ENCODE data around the gene EEIG2. TPM values are rescaled to one million over a fixed set of nuclear protein-coding genes. Genes with fewer than 3 reads are reported as not detected.

Gene EEIG2
- total RNA-seq, 1 donor from 2014 or later = 13.7 TPM

- peaks cover 21% of the 10 kb centered on the region for H3K4me1 Mint-ChIP-seq (ENCODE audit: low read depth)
- TF ChIP-seq CTCF (IDR thresholded peaks at IDR 0.05) = peak; percentile 12
- DNase-seq (ENCODE audit: low spot score) = no peak
- no peaks in the 10 kb centered on the region for H3K36me3 Mint-ChIP-seq (ENCODE audit: low read depth)
- no peaks in the 10 kb centered on the region for H3K9me3 Mint-ChIP-seq (ENCODE audit: low read depth)
- H3K27ac Mint-ChIP-seq (ENCODE audit: unreplicated experiment) = peak overlapping the region; percentile 89
- peak overlapping the region; percentile 92 for H3K4me3 Mint-ChIP-seq (ENCODE audit: unreplicated experiment)
- H3K27me3 Mint-ChIP-seq (ENCODE audit: low read depth) = no peaks in the 10 kb centered on the region
These were observed 1.1 kb downstream of the EEIG2 start for GRCh38 chr1:108560874-108561459.

- H3K9me3 Mint-ChIP-seq (ENCODE audit: low read depth) = no peaks in the 10 kb centered on the region
These were observed 1.9 kb downstream of the EEIG2 start for GRCh38 chr1:108561689-108562326.

DNA sequence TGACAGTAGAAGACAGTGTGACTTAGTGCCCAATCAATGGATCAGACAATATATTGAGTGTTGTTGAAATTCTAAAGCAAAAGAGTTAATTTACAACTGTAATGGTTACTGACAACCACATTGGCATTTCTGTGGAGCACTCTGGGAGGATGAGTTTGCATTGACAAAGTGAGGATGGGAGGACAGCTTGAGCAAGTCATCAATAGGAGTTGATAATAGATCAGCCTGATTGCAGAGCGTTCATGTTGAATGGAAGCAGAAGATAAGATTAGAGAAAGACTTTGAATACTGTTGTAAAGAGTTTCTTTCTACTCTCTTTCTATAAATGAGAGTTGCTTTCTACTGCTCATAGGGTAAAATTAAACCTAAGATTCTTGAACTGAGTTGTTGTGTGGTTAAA is 3.9 kb downstream of the EEIG2 start:
- H3K27ac Mint-ChIP-seq (ENCODE audit: unreplicated experiment) = no peak overlapping the region
- H3K27me3 Mint-ChIP-seq (ENCODE audit: low read depth) = no peaks in the 10 kb centered on the region
- H3K9me3 Mint-ChIP-seq (ENCODE audit: low read depth) = no peaks in the 10 kb centered on the region
- no peak for TF ChIP-seq CTCF (IDR thresholded peaks at IDR 0.05)
- peaks cover 21% of the 10 kb centered on the region for H3K4me1 Mint-ChIP-seq (ENCODE audit: low read depth)
- DNase-seq (ENCODE audit: low spot score) = no peak
- no peak overlapping the region for H3K4me3 Mint-ChIP-seq (ENCODE audit: unreplicated experiment)
- H3K36me3 Mint-ChIP-seq (ENCODE audit: low read depth) = no peaks in the 10 kb centered on the region

More at GRCh38 chr1:108561689-108562326, 1.9 kb downstream of the EEIG2 start:
- no peak overlapping the region for H3K4me3 Mint-ChIP-seq (ENCODE audit: unreplicated experiment)
- peak; percentile 70 for TF ChIP-seq CTCF (IDR thresholded peaks at IDR 0.05)
- no peaks in the 10 kb centered on the region for H3K36me3 Mint-ChIP-seq (ENCODE audit: low read depth)
- DNase-seq (ENCODE audit: low spot score) = no peak
- H3K4me1 Mint-ChIP-seq (ENCODE audit: low read depth) = peaks cover 21% of the 10 kb centered on the region
- H3K27ac Mint-ChIP-seq (ENCODE audit: unreplicated experiment) = no peak overlapping the region
- no peaks in the 10 kb centered on the region for H3K27me3 Mint-ChIP-seq (ENCODE audit: low read depth)

GRCh38 chr1:108565081-108565480 is 5.2 kb downstream of the EEIG2 start:
- H3K4me1 Mint-ChIP-seq (ENCODE audit: low read depth) = peaks cover 18% of the 10 kb centered on the region
- H3K36me3 Mint-ChIP-seq (ENCODE audit: low read depth) = no peaks in the 10 kb centered on the region
- no peak overlapping the region for H3K4me3 Mint-ChIP-seq (ENCODE audit: unreplicated experiment)
- no peaks in the 10 kb centered on the region for H3K27me3 Mint-ChIP-seq (ENCODE audit: low read depth)
- no peaks in the 10 kb centered on the region for H3K9me3 Mint-ChIP-seq (ENCODE audit: low read depth)
- no peak for DNase-seq (ENCODE audit: low spot score)
- TF ChIP-seq CTCF (IDR thresholded peaks at IDR 0.05) = no peak
- H3K27ac Mint-ChIP-seq (ENCODE audit: unreplicated experiment) = no peak overlapping the region

DNA sequence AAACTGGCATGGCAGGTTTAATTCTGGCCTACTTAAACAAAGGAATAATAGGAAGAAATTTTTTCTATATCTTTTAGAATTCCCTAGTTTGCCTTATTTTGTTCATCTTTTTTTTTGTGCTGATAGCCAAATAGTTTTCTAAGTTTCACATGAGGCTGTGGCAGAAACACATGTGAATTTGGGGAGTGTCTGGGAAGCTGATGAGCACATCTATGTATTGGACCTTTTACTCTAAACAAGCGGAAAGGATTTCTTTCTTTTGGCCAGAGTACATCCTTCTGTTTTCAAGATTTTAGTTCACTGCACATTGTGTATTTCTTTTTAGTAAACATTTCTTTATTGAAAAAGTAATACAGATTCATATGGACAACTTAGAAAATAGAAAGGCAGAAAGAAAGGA is 5.6 kb downstream of the EEIG2 start:
- TF ChIP-seq CTCF (IDR thresholded peaks at IDR 0.05) = no peak
- Mint-ChIP-seq H3K27ac (ENCODE audit: unreplicated experiment) (no peak overlapping the region), H3K27me3 (ENCODE audit: low read depth) (no peaks in the 10 kb centered on the region), H3K4me3 (ENCODE audit: unreplicated experiment) (no peak overlapping the region), H3K9me3 (ENCODE audit: low read depth) (no peaks in the 10 kb centered on the region), H3K36me3 (ENCODE audit: low read depth) (no peaks in the 10 kb centered on the region), H3K4me1 (ENCODE audit: low read depth) (peaks cover 17% of the 10 kb centered on the region)
- DNase-seq (ENCODE audit: low spot score) = no peak

Data from chondrocyte (in vitro differentiated cells).